ENCODE results near the gene FMN2.

DNA sequence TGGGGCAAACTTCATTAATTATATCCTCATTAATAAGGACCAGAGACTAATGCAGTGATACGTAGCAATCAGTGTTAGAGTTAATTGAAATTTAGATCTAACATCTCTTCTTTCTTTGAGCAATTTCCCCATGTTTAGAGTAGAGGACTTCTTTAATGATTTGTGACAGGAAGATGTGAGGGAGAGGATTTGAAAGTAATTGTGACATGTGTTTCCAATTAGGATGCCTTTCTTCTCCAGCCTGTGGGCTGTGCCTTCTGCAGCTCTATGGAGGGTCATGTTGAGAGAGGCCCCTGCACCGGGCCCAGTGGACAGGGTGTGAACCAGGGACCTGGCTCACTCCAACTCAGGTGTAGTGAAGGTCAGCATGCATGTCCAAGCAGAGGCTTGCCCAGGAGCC is 417.3 kb downstream of the FMN2 start:
- TF ChIP-seq CTCF (IDR thresholded peaks at IDR 0.05; ENCODE audit: poor library complexity) (no peak), EZH2 (IDR thresholded peaks at IDR 0.05; ENCODE audit: borderline replicate concordance) (no peak), EZH2phosphoT487 (IDR thresholded peaks at IDR 0.05; ENCODE audit: low read depth, severe bottlenecking, unreplicated experiment) (no peak)
